ENCODE results near the gene GYPE.
"Not testable (repeated sequence)": the region's sequence is repeated elsewhere in the genome, so short reads cannot be mapped to it uniquely, and the experiment has no call there.

GYPE gene

GRCh38 chr4:143862716-143863115 is 42.6 kb downstream of the GYPE start:
- DNase-seq, result not testable (repeated sequence)

GRCh38 chr4:143858456-143858855 is 46.9 kb downstream of the GYPE start:
- DNase-seq, result no peak

GRCh38 chr4:143857391-143858336 is 47.7 kb downstream of the GYPE start:
- not testable (repeated sequence) for DNase-seq

- not testable (repeated sequence) for DNase-seq
Measured at GRCh38 chr4:143856017-143856557, 49.3 kb downstream of the GYPE start.

DNA sequence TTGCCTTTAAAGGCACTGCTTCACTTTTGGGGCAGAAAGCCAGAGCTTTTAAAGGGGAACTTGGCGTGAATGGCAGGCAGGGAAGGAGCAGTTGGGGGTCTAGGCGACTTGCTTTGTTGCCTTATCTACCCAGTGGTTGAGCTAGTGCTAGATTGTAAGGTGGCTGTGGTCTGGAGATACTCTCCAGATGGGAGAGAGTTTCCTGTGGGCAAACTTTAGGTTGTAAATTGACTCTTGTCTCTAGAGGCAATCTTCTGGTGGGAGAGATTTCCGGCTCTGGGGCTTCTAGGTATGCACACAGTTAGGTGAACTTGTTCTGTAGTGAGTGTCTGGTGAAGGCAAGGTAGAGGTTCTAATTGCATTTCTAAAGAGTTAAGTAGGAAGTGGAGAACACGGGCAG is 50.7 kb downstream of the GYPE start:
- not testable (repeated sequence) for DNase-seq

- DNase-seq, result not testable (repeated sequence)
Measured at GRCh38 chr4:143849296-143849695, 56.1 kb downstream of the GYPE start.

GRCh38 chr4:143843506-143843832 is 61.9 kb downstream of the GYPE start:
- DNase-seq, result not testable (repeated sequence)

DNA sequence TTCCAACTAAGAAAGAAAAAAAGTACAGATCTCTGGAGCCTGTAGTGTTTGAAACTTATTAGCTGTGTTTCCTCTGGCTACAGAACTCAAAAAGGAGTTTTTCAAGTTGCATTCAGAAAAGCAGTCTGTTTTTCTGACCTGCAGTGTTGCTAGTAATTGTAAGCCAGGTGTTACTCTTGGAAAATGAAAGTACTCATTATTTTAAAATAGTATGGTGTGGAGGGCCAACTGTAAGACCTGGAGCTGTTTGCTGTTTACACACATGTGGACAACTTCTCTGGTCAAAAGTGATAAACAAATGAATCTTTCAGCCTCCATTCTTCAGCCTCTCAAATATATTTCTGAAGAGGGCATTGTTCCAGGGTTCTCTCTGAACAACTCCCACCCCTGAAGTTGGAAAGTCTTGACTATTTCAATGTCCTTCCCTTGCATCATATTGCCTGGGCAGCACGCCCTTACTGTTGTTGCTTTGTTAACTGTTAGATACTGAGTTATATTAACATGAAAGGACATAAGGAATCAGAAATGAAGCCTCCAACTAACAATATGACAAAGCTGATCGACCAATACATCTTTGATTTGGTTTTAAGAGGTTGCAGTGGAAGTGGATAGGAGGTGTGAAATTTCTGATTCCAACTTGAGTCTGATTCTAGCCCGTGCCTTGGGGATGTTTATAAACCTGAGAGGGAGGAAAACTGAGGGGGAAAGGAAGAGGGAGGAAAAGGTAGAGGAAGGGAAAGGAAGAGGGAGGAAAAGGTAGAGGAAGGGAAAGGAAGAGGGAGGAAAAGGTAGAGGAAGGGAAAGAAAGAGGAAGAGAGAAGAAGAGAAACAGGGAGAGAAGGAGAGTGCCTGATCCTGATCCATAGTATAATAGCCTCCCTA is 62.5 kb downstream of the GYPE start:
- DNase-seq, result not testable (repeated sequence)

DNA sequence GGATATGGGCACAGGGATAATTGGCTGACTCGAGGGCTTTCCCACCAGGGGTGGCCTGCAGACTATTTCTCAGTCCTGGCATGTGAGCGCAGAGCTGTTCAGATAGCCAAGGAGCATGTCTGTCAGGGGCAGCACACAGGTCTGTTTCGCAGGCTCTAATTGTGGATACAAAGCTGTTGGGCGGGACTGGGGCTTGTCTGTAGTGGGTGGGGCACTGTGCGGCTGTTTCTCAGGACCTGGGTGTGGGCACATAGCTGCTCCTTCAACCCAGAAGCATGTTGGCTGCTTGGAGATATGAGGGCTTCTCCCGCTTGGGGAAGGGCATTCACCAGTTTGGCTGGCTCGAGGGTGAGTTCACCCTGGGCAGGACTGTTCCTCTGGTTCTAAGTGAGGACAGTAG is 65.9 kb downstream of the GYPE start:
- not testable (repeated sequence) for DNase-seq

DNA sequence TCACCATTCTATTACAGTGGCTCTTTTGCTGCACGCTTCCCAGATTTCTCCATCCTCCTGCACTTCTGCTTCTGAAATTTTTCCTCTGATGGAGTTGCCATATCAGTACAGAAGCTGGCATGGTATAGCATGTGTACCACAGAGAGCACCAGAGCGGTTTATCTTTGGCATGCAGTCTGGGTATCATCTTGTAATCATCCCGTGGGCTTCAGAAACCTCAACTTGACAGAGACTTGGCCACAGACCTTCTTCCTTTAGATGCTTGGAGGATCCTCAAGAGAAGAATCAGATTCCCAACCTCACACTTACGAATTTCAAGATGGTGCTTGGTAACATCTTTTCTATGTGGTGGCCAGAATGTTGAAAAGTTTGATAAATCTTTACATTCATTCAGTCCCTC is 71.2 kb downstream of the GYPE start:
- DNase-seq, result not testable (repeated sequence)

- DNase-seq, result not testable (repeated sequence)
Measured at GRCh38 chr4:143833676-143834075, 71.7 kb downstream of the GYPE start.

GRCh38 chr4:143830576-143830975 is 74.8 kb downstream of the GYPE start:
- DNase-seq, result not testable (repeated sequence)

- DNase-seq, result not testable (repeated sequence)
Measured at GRCh38 chr4:143829239-143829620, 76.1 kb downstream of the GYPE start.
